Right cardiac atrium (tissue), 5 donors: ENCODE measurements around the gene KIF2A. TPM values are rescaled to one million over a fixed set of nuclear protein-coding genes. Genes with fewer than 3 reads are reported as not detected.

Experiments
- ATAC-seq, 2 donors: fragments of 200-7000 bp; cut with Tn5 transposase; one replicate each; pipeline versions ENCODE4 v1.8.0 to v1.9.1; 2020; ENCODE audit warnings: moderate library complexity in 2 of 2, mild to moderate bottlenecking in 1 of 2
- DNase-seq, 3 donors: peaks; one replicate each; pipeline ENCODE4 v3.0.0-alpha.2; 2020
- H3K27ac ChIP-seq: one replicate; pipeline ENCODE4 v1.5.1; 2013; ENCODE audit warnings: mild to moderate bottlenecking, low read length, control low read depth, moderate library complexity
- H3K27me3 ChIP-seq: one replicate; pipeline ENCODE4 v1.6.1; 2013; ENCODE audit not compliant: control insufficient read depth, insufficient read depth
- H3K4me1 ChIP-seq: one replicate; pipeline ENCODE4 v1.6.1; 2013; ENCODE audit warnings: low read length; ENCODE audit not compliant: control insufficient read depth, insufficient read depth
- H3K4me3 ChIP-seq: one replicate; pipeline ENCODE4 v1.5.1; 2013; ENCODE audit warnings: low read length, control low read depth
- H3K9me3 ChIP-seq: one replicate; pipeline ENCODE4 v1.6.1; 2013; ENCODE audit warnings: low read length; ENCODE audit not compliant: control insufficient read depth
- WGBS: extraction: QIAGEN DNeasy Blood & Tissue Kit; methylation state at CpG from one replicate; pipeline ENCODE4 v1.1.7; 2013; 5-methylcytosine and 5-hydroxymethylcytosine counted together
- intact Hi-C, 4 donors: fragments of 100-400 bp; cut with DNase I; formaldehyde crosslinking; loops; one replicate each; pipeline versions ENCODE4 v1.11.0 to v1.14.0; 2022 to 2023
- polyA plus RNA-seq: library from polyadenylated mRNA; stranded (reverse); fragments of 200-250 nt; gene quantifications from one replicate; pipeline ENCODE4 v1.2.3, GENCODE V29; 2013
- total RNA-seq, 4 donors: library from RNA; stranded (reverse); fragmentation: NEBNext Ultra II Directional; extraction: Animal tissue kit (Norgen Biotek cat#: 25700); gene quantifications; one replicate each; pipeline ENCODE4 v1.2.1, GENCODE V29; 2021
- donor health status: healthy with polysubstance abuse.
- donor health status: DM: no; HTN: yes; CAD: no.
- donor health status: DM: no; HTN: no; CAD: no.
- donor health status: DM: no; HTN: yes; CAD: no; lungs with severe emphysema.
- donor health status: DM: yes; HTN: yes; CAD: no.

The KIF2A gene
- total and polyA plus RNA-seq, 5 donors, result 2.7 to 15.5 (median 14.4) TPM

- Histone ChIP-seq H3K9me3 (no peaks in the 10 kb centered on the region), H3K4me3 (no peak overlapping the region), H3K4me1 (peaks cover 2% of the 10 kb centered on the region), H3K27me3 (no peaks in the 10 kb centered on the region), H3K27ac (no peak overlapping the region)
- DNase-seq (no peak), ATAC-seq (no peak)
- 90% methylated on average over 4 of the region's 4 CpGs for WGBS
- intact Hi-C loops, result no loop called here
These were observed 79.1 kb downstream of the KIF2A start for GRCh38 chr5:62385131-62385530.

DNA sequence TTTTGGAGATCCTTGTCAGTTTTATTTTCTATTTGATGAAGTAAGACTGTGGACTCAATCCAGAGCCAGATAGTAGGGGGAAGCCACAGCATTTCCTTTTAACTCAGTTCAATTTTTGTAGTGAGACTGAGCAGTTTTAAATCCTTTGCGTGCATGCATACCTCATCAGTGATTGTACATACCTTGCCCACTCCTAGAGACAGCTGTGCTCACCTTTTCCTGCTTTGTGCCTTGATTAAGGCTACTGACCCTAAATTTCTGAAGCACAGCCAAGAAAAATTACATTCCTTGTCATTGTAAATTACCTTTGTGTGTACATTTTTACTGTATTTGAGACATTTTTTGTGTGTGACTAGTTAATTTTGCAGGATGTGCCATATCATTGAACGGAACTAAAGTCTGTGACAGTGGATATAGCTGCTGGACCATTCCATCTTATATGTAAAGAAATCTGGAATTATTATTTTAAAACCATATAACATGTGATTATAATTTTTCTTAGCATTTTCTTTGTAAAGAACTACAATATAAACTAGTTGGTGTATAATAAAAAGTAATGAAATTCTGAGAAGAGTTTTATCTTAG lies 79.9 kb downstream of the KIF2A start:
- WGBS, result 80% methylated on average over 2 of the region's 2 CpGs
- Histone ChIP-seq H3K9me3 (no peaks in the 10 kb centered on the region), H3K4me1 (peaks cover 2% of the 10 kb centered on the region), H3K27me3 (no peaks in the 10 kb centered on the region), H3K4me3 (no peak overlapping the region), H3K27ac (no peak overlapping the region)
- intact Hi-C loops, result no loop called here
- DNase-seq (no peak), ATAC-seq (no peak)

DNA sequence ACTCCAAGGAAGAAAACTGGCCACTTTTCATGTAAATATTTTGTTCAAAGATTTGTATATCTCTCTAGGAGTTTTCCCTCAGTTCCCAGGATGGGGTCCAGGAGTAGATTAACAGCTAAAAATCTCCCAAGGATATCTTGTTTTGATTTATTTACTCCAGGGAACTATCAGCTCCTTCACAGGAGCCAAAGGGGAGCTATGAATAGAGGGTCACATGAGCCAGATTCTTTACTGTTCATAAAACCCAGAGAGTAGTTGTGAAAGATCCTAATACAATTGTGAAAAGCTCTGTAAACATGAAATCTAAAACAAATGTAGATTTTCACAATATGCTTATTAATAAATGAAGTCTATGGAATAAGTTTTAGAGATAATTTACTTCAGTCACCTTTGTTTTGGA lies 80.8 kb downstream of the KIF2A start:
- Histone ChIP-seq H3K27ac (no peak overlapping the region), H3K9me3 (no peaks in the 10 kb centered on the region), H3K4me3 (no peak overlapping the region), H3K4me1 (peaks cover 2% of the 10 kb centered on the region), H3K27me3 (no peaks in the 10 kb centered on the region)
- intact Hi-C loops, result no loop called here
- DNase-seq (no peak), ATAC-seq (peak; percentile 43 to 60)

- no peak overlapping the region for H3K27ac ChIP-seq
- no peak for ATAC-seq
- no peaks in the 10 kb centered on the region for H3K9me3 ChIP-seq
- intact Hi-C loops, result no loop called here
- WGBS, result 91% methylated on average over 5 of the region's 5 CpGs
- H3K27me3 ChIP-seq, result no peaks in the 10 kb centered on the region
- no peak for DNase-seq
- H3K4me1 ChIP-seq, result no peaks in the 10 kb centered on the region
- H3K4me3 ChIP-seq, result no peak overlapping the region
These were observed 89.4 kb downstream of the KIF2A start for GRCh38 chr5:62395210-62395950.

DNA sequence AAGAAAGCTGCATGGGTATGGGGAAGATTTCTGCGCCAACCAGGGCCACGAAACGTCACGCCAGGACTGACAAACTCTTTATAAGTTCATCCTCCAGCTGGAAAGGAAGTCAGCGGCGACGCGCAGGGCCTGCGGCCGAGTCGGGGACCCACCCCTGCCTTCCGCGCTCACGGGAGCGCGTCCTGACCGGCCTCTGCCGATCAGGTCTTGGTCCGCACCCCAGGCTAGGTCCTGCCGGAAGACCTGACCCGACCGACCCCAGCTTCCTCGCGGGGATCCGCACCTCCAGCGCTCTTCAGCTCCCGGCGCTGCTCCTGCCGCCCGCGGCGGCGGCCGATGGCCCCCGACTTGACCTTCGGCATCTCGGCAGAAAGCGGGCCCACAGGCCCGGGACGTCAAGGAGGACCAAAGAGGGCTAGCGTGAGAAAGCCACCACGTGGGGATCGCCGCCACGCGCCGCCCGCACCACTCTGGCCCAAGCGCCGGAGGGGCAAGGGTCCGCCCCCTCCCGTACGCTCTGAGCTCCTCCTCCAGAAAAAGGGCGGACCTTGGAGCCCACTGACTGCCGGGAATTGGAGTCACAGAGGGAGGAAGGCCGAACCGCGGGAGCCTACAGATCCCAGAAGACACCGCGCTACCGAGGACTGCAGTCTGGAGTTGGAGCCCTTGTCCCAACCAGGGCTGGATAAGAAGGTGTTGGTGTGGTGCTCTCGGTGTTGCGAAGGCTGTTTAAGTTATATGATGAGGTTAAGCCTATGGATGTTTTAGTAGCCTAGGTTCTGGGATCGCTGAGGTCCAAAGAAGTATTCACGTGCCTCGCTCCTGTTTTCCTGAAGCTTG lies 97.6 kb downstream of the KIF2A start, which contains the start of gene DIMT1:
Gene DIMT1, minus strand, starts transcription at position 495 of the 840 bp plus-strand sequence. Its CDS starts 133 bp downstream, at position 362.
- Histone ChIP-seq H3K27ac (peak within 1 kb of the TSS; percentile 98), H3K4me3 (peak within 1 kb of the TSS; percentile 78), H3K9me3 (no peaks in the 10 kb centered on the region), H3K4me1 (no peaks in the 10 kb centered on the region), H3K27me3 (no peaks in the 10 kb centered on the region)
- intact Hi-C loops, result no loop called here
- under 1% methylated on average over 66 of the region's 66 CpGs for WGBS
- DNase-seq (peak; percentile 96 to 98 (median 96)), ATAC-seq (peak; percentile 100)

DNA sequence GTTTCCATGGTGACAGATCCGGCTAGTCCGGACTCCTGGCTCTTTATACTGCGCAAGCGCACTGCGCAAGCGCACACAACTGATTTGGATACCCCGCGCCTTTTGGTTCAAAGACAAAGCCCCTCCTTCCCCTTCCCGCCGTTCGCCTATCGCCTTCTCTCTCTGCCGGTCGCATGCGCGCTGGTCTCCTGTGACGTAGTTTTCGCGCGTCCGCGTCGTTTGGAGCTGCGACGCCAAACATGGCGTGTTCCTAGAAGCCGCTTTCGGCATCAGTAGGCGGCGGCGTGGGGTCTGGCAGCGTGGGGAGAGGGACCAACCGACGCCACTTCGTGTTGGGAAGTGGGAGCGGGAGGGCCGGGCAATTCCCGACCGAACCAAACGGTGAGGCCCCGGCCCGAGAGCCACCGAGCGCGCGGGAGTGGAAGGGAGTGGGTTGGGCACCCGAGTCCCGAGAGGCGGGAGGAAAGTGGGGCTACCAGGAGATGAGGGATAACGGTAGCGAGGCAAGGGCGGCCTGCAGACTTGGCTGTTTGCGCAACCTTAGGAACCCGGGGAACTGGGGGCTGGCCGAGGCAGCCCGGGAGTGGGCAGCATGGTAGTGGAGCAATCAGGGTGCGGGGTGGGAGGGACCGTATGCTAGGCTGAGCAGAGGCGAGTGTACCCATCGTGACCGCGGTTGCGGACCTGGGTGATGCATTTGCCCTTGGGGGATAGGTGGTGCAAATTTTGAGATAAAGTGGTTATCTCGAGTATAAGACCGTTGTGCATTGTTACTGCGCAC lies 106.7 kb downstream of the KIF2A start, which contains the start of gene IPO11:
Gene IPO11, plus strand, starts transcription at position 215 of the 781 bp plus-strand sequence. CDS start 24,517 bp downstream, outside the sequence.
- peak within 1 kb of the TSS; percentile 37 for H3K27ac ChIP-seq
- no peaks in the 10 kb centered on the region for H3K9me3 ChIP-seq
- H3K27me3 ChIP-seq, result no peaks in the 10 kb centered on the region
- intact Hi-C loops, result no loop called here
- peak; percentile 98 to 99 (median 99) for DNase-seq
- no peaks in the 10 kb centered on the region for H3K4me1 ChIP-seq
- WGBS, result under 1% methylated on average over 66 of the region's 66 CpGs
- H3K4me3 ChIP-seq, result peak within 1 kb of the TSS; percentile 74
- peak; percentile 98 to 99 for ATAC-seq

DNA sequence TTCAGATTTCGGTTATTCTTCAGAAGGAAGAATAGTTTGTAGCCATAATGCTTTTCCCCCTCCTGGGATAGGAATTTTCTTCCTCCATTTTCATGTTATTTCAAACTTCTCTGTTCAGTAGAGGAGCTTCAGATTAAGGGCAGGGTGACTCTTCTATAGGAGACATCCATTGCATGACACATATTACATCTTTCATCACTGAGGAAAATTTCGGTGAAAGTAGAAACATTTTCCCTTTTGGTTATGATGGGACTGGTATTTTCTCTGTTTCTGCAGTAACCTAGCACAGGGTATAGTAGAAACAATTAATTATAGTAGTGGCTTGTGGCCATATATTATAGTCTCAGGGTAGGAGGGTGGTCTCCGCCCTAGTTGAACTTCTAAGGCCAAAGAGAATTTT lies 107.7 kb downstream of the KIF2A start:
- Histone ChIP-seq H3K9me3 (no peaks in the 10 kb centered on the region), H3K27ac (no peak overlapping the region), H3K4me1 (no peaks in the 10 kb centered on the region), H3K27me3 (no peaks in the 10 kb centered on the region), H3K4me3 (peak overlapping the region; percentile 74)
- DNase-seq (no peak), ATAC-seq (no peak)
- WGBS, result 60% methylated on average over 3 of the region's 3 CpGs
- intact Hi-C loops, result no loop called here

- WGBS, result 64% methylated on average over 4 of the region's 4 CpGs
- ATAC-seq (peak in 1 of 2 donors; percentile 51), DNase-seq (no peak)
- Histone ChIP-seq H3K27me3 (no peaks in the 10 kb centered on the region), H3K27ac (no peak overlapping the region), H3K4me1 (no peaks in the 10 kb centered on the region), H3K4me3 (no peak overlapping the region), H3K9me3 (no peaks in the 10 kb centered on the region)
- intact Hi-C loops, result no loop called here
These were observed 112.6 kb downstream of the KIF2A start for GRCh38 chr5:62418462-62419076.

DNA sequence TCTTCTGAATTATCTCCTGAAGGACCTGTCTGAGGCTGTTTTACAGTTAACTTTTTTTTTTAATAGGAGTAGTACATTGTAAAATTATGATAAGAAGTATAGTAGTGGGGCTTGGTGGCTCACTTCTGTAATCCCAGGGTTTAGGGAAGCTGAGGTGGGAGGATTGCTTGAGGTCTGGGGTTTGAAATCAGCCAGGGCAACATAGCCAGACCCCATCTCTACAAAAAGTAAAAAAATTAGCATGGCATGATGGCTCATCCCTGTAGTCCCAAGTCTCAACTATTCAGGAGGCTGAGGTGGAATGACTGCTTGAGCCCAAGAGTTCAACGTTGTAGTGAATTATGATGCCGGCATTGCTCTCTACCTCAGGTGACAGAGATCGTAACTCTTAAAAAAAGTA lies 113.6 kb downstream of the KIF2A start:
- DNase-seq (no peak), ATAC-seq (no peak)
- 97% methylated on average over 3 of the region's 3 CpGs for WGBS
- Histone ChIP-seq H3K4me3 (no peak overlapping the region), H3K27me3 (no peaks in the 10 kb centered on the region), H3K9me3 (no peaks in the 10 kb centered on the region), H3K4me1 (no peaks in the 10 kb centered on the region), H3K27ac (no peak overlapping the region)
- intact Hi-C loops, result no loop called here

GRCh38 chr5:62421414-62421813 lies 115.4 kb downstream of the KIF2A start:
- H3K27ac ChIP-seq, result no peak overlapping the region
- intact Hi-C loops, result no loop called here
- H3K27me3 ChIP-seq, result no peaks in the 10 kb centered on the region
- no peak for ATAC-seq
- H3K9me3 ChIP-seq, result no peaks in the 10 kb centered on the region
- no peaks in the 10 kb centered on the region for H3K4me1 ChIP-seq
- no peak overlapping the region for H3K4me3 ChIP-seq
- 59% methylated on average over 1 of the region's 1 CpG for WGBS
- DNase-seq, result no peak
